ENCODE results near the gene MALL.

MALL gene

GRCh38 chr2:110105608-110106467 lies 9.8 kb downstream of the MALL start:
- POLR2A ChIA-PET, result no interaction called here
- TF ChIP-seq HDGF (IDR thresholded peaks at IDR 0.05; ENCODE audit: borderline replicate concordance), result no peak
- no peak for TF ChIP-seq SUZ12 (IDR thresholded peaks at IDR 0.05)
- no peak for TF ChIP-seq ZNF384 (IDR thresholded peaks at IDR 0.05)
- no peak for TF ChIP-seq NFRKB (IDR thresholded peaks at IDR 0.05)
- TF ChIP-seq PKNOX1 (IDR thresholded peaks at IDR 0.05), result peak; percentile 81
- TF ChIP-seq FOXM1 (IDR thresholded peaks at IDR 0.05; ENCODE audit: borderline replicate concordance), result no peak
- TF ChIP-seq BHLHE40 (IDR thresholded peaks at IDR 0.05; ENCODE audit: borderline replicate concordance), result no peak
- no peak for TF ChIP-seq FOXA1 (IDR thresholded peaks at IDR 0.05)
- CTCF ChIA-PET, result interaction anchor here (1.0 to 1.4 kb wide), 2 partner anchors 10 to 11 kb away, joined by 3 to 6 read pairs; partner anchors contain the start of gene MALL
- DNase-seq (ENCODE audit: extremely low spot score), result peak; percentile 20

DNA sequence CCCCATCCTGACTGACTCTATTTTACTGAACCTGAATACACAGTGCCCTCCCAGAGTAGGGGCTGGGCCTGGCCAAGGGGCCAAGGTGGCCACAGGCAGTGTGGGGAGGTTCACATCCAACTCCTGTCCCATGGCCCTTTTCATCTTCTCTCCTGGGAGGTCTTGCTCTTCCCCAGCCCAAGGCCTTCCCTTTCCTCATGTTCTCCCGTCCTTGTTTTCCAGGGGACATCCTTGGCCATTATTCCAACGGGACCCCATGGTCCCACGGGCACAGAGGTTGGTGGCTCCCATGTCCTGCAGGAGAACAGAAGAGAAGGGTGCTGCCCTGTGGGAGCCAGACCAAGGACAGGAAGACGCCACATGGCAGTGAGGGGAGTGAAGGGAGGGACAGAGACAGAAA lies 10.4 kb downstream of the MALL start:
- no peak for TF ChIP-seq FOXK2 (IDR thresholded peaks at IDR 0.05)
- no peak for TF ChIP-seq LEF1 (IDR thresholded peaks at IDR 0.05; ENCODE audit: borderline replicate concordance)
- no peak for TF ChIP-seq CTBP1 (IDR thresholded peaks at IDR 0.05; ENCODE audit: borderline replicate concordance)
- TF ChIP-seq FOXA1 (IDR thresholded peaks at IDR 0.05), result no peak
- TF ChIP-seq SUZ12 (IDR thresholded peaks at IDR 0.05), result no peak
- TF ChIP-seq NFRKB (IDR thresholded peaks at IDR 0.05), result no peak
- TF ChIP-seq FOXM1 (IDR thresholded peaks at IDR 0.05; ENCODE audit: borderline replicate concordance), result no peak
- no peak for TF ChIP-seq PKNOX1 (IDR thresholded peaks at IDR 0.05)
- ChIA-PET POLR2A (no interaction called here), CTCF (interaction anchor here (1.0 to 1.4 kb wide), 2 partner anchors 10 to 11 kb away, joined by 3 to 6 read pairs; partner anchors contain the start of gene MALL)
- DNase-seq (ENCODE audit: extremely low spot score), result no peak

DNA sequence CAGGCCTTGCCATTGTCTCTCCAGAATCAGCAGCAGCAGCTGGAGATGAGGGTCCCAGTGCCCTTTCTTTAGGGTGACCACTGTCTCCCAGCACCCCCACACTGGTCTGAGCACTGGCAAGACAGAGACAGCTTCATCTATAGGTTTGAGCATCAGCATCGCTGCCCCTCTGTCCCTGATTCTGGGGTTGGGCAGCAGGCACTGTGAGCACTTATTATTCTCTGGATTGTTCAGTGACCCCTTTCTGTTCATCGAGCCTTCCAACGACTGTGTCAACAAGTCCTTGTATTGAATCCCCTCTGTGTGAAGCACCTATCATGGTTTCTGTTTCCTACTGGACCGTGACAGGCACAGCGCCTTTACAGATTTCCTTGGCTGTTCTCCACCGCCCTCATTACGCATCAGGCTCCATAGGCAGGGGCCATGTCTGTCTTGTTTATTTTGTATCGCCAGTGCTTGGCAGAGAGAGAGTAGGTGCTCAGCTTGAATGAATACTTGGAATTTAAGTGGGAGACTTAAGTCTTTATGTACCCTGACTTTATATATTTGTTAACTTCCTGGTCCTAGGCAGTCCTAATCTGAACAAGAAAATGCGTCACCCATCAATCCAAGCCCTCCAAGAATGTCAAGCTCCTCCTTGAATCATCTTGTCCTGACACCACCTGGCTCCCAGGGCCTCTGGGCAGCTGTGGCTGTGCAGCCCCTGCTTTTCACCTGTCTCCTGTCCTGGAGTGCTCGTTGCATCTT lies 11.4 kb downstream of the MALL start:
- TF ChIP-seq NFRKB (IDR thresholded peaks at IDR 0.05), result no peak
- TF ChIP-seq L3MBTL2 (conservative IDR thresholded peaks at IDR 0.05), result no peak
- TF ChIP-seq FOXA1 (IDR thresholded peaks at IDR 0.05), result no peak
- TF ChIP-seq HDGF (IDR thresholded peaks at IDR 0.05; ENCODE audit: borderline replicate concordance), result no peak
- TF ChIP-seq FOXM1 (IDR thresholded peaks at IDR 0.05; ENCODE audit: borderline replicate concordance), result no peak
- no peak for TF ChIP-seq ARNT (IDR thresholded peaks at IDR 0.05)
- POLR2A ChIA-PET, result no interaction called here
- no peak for DNase-seq (ENCODE audit: extremely low spot score)
- CTCF ChIA-PET, result no interaction called here

GRCh38 chr2:110103061-110103961 lies 12.3 kb downstream of the MALL start:
- CTCF ChIA-PET, result no interaction called here
- POLR2A ChIA-PET, result no interaction called here
- no peak for DNase-seq (ENCODE audit: extremely low spot score)
- no peak for TF ChIP-seq ELF4 (IDR thresholded peaks at IDR 0.05)
- no peak for TF ChIP-seq CTBP1 (IDR thresholded peaks at IDR 0.05; ENCODE audit: borderline replicate concordance)
- no peak for TF ChIP-seq ZNF384 (IDR thresholded peaks at IDR 0.05)
- no peak for TF ChIP-seq SUZ12 (IDR thresholded peaks at IDR 0.05)

DNA sequence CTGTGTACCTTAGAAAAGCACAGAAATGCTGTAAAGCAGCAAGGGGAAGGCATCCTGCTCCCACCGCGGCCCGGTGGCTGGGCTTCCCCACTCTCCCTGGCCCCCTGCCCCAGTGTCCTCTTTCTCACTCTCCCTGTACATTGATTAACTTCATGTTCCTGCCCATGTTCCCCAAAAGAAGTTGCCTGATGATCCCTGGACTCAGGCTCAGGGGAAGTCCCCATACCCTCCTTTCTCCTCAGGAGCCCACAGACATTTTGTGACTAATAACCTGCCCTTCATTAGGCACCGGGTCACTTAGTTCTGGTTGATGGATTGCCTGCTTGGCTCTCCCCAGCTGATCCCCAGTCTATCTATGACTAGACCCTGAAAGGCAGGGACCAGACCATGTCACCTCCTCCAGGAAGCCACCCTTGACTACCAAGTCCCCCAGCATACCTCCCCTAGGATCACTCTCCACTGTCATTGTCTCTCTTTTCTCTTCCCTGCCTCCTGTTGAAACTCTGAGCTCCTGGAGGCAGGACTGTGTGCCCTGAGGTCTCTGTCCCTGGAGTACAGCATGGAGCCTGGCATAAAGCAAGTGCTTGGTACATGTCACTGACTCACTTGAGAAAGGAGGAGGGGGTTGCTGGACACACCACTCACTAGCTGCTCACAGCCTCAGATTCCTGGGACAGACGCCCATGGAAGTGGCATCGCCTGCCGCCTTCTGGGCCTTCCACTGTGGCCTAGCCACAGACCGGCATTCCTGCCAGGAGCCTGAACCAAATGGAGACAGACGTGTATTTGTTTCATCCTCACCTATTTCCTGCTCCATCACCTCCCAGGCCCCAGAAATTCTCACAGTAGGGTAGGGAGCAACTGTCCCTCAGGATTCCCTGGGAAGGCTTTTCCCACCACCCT lies 13.5 kb downstream of the MALL start:
- TF ChIP-seq FOXA1 (IDR thresholded peaks at IDR 0.05) (no peak), ZNF384 (IDR thresholded peaks at IDR 0.05) (no peak), FOXM1 (IDR thresholded peaks at IDR 0.05; ENCODE audit: borderline replicate concordance) (no peak), HDGF (IDR thresholded peaks at IDR 0.05; ENCODE audit: borderline replicate concordance) (no peak), PKNOX1 (IDR thresholded peaks at IDR 0.05) (no peak), L3MBTL2 (conservative IDR thresholded peaks at IDR 0.05) (no peak), ARNT (IDR thresholded peaks at IDR 0.05) (no peak), FOXK2 (IDR thresholded peaks at IDR 0.05) (no peak), TARDBP (IDR thresholded peaks at IDR 0.05) (no peak), SP1 (IDR thresholded peaks at IDR 0.05) (no peak), CTBP1 (IDR thresholded peaks at IDR 0.05; ENCODE audit: borderline replicate concordance) (no peak), BHLHE40 (IDR thresholded peaks at IDR 0.05; ENCODE audit: borderline replicate concordance) (no peak), SUZ12 (IDR thresholded peaks at IDR 0.05) (no peak)
- ChIA-PET POLR2A (no interaction called here), CTCF (no interaction called here)
- no peak for DNase-seq (ENCODE audit: extremely low spot score)
